Fibroblast of lung (primary cell): ENCODE data around the gene ANGPTL2. TPM values are rescaled to one million over a fixed set of nuclear protein-coding genes. Genes with fewer than 3 reads are reported as not detected.

Source experiments
- DNase-seq, 2 donors: peaks; one replicate each; pipeline versions ENCODE4 v3.0.0 to v3.0.0-alpha.2; 2010; ENCODE audit warnings: low read depth in 2 of 2
- H2AFZ ChIP-seq: 2 replicates; pipeline ENCODE4 v1.5.1; 2012; ENCODE audit warnings: low read length, control low read depth, inconsistent platforms
- H3K27ac ChIP-seq: 2 replicates; pipeline ENCODE4 v1.5.1; 2011; ENCODE audit warnings: low read length, control low read depth; ENCODE audit not compliant: insufficient read depth
- H3K27me3 ChIP-seq: 2 replicates; pipeline ENCODE4 v1.5.1; 2011; ENCODE audit warnings: mild to moderate bottlenecking, low read length; ENCODE audit not compliant: control insufficient read depth, insufficient read depth
- H3K36me3 ChIP-seq: 2 replicates; pipeline ENCODE4 v1.5.1; 2011; ENCODE audit warnings: low read length; ENCODE audit not compliant: control insufficient read depth, insufficient read depth
- H3K4me1 ChIP-seq: 2 replicates; pipeline ENCODE4 v1.5.1; 2011; ENCODE audit warnings: low read length; ENCODE audit not compliant: control insufficient read depth, insufficient read depth; ENCODE audit errors: extremely low read depth
- H3K4me2 ChIP-seq: 2 replicates; pipeline ENCODE4 v1.5.1; 2011; ENCODE audit warnings: low read length, control low read depth; ENCODE audit not compliant: insufficient read depth; ENCODE audit errors: extremely low read depth
- H3K4me3 ChIP-seq, 4 experiments: fragments of 200-600 bp in 1 of 4; sonication (generic) in 1 of 4; replicated peaks in 1 of 4; 2 replicates each; pipeline ENCODE4 v1.5.1; 2011 to 2016; ENCODE audit warnings: low read length in 4 of 4, low read depth in 3 of 4, mild to moderate bottlenecking in 3 of 4, control low read depth in 2 of 4, inconsistent platforms in 1 of 4, mixed read lengths in 1 of 4; ENCODE audit not compliant: insufficient read depth in 1 of 4; ENCODE audit errors: control extremely low read depth in 1 of 4
- H3K79me2 ChIP-seq: 2 replicates; pipeline ENCODE4 v1.5.1; 2012; ENCODE audit warnings: mild to moderate bottlenecking, low read length, inconsistent platforms; ENCODE audit not compliant: control insufficient read depth, insufficient read depth
- H3K9ac ChIP-seq: 2 replicates; pipeline ENCODE4 v1.5.1; 2011; ENCODE audit warnings: mild to moderate bottlenecking, low read length, control low read depth; ENCODE audit not compliant: insufficient read depth
- H3K9me3 ChIP-seq: 2 replicates; pipeline ENCODE4 v1.5.1; 2012; ENCODE audit warnings: low read depth, low read length; ENCODE audit not compliant: control insufficient read depth, insufficient read depth
- H4K20me1 ChIP-seq: 2 replicates; pipeline ENCODE4 v1.5.1; 2011; ENCODE audit warnings: low read length; ENCODE audit not compliant: control insufficient read depth, insufficient read depth; ENCODE audit errors: extremely low read depth
- CTCF ChIP-seq, 2 donors: IDR thresholded peaks in 1 of 2; conservative IDR thresholded peaks in 1 of 2; 1 replicate in 1 of 2; 2 replicates in 1 of 2; pipeline ENCODE4 v1.5.1; 2011 to 2012; ENCODE audit warnings: low read length in 2 of 2, control low read depth in 1 of 2, inconsistent platforms in 1 of 2, low read depth in 1 of 2, mild to moderate bottlenecking in 1 of 2
- EZH2 ChIP-seq: IDR thresholded peaks from 2 replicates; pipeline ENCODE4 v1.5.1; 2012; ENCODE audit warnings: low read length, control low read depth, mild to moderate bottlenecking; ENCODE audit errors: missing control alignments
- polyA plus RNA-seq, 2 donors: library from polyadenylated mRNA; depleted of rRNA in 1 of 2; stranded (reverse) in 1 of 2; unstranded in 1 of 2; fragments of >200 nt; gene quantifications; 2 replicates each; pipeline ENCODE4 v1.2.1, GENCODE V29; 2011 to 2012; ENCODE audit warnings: missing spikeins in 1 of 2
- total RNA-seq: library from RNA; depleted of rRNA; stranded (reverse); fragments of >200 nt; gene quantifications from 2 replicates; pipeline ENCODE4 v1.2.1, GENCODE V29; 2014

The ANGPTL2 gene
- total and polyA plus RNA-seq, 2 donors (not counting 1 experiment from before 2014, with no cell fraction given): 128 to 163 TPM

- Histone ChIP-seq H3K79me2 (no peaks in the 10 kb centered on the region), H3K4me1 (no peaks in the 10 kb centered on the region), H4K20me1 (no peaks in the 10 kb centered on the region), H3K27me3 (no peaks in the 10 kb centered on the region), H2AFZ (no peak overlapping the region), H3K36me3 (peaks cover 12% of the 10 kb centered on the region), H3K4me3 (no peak overlapping the region), H3K9me3 (no peaks in the 10 kb centered on the region), H3K27ac (no peak overlapping the region), H3K9ac (no peak overlapping the region), H3K4me2 (no peak overlapping the region)
- TF ChIP-seq CTCF (conservative IDR thresholded peaks at IDR 0.05 in 1 of 2, IDR thresholded peaks at IDR 0.05 in 1 of 2; ENCODE audit: low read depth in 1 of 2, low read length in 2 of 2) (no peak), EZH2 (no peak)
- no peak for DNase-seq
Measured at GRCh38 chr9:127086771-127087170, 35.7 kb downstream of the ANGPTL2 start.

GRCh38 chr9:127085186-127085585, 37.2 kb downstream of the ANGPTL2 start:
- no peak overlapping the region for H3K4me2 ChIP-seq
- no peak for DNase-seq

More at GRCh38 chr9:127085186-127085585, 37.2 kb downstream of the ANGPTL2 start:
- H4K20me1 ChIP-seq: no peaks in the 10 kb centered on the region
- TF ChIP-seq CTCF (conservative IDR thresholded peaks at IDR 0.05 in 1 of 2, IDR thresholded peaks at IDR 0.05 in 1 of 2; ENCODE audit: low read depth in 1 of 2, low read length in 2 of 2): no peak
- no peak for TF ChIP-seq EZH2
- no peaks in the 10 kb centered on the region for H3K27me3 ChIP-seq
- H3K9me3 ChIP-seq: no peaks in the 10 kb centered on the region
- peaks cover 9% of the 10 kb centered on the region for H3K36me3 ChIP-seq
- no peak overlapping the region for H3K4me3 ChIP-seq
- no peaks in the 10 kb centered on the region for H3K4me1 ChIP-seq
- no peak overlapping the region for H3K27ac ChIP-seq
- H3K9ac ChIP-seq: no peak overlapping the region
- H3K79me2 ChIP-seq: no peaks in the 10 kb centered on the region
- H2AFZ ChIP-seq: no peak overlapping the region
